Panc1 (cell line): ENCODE data around the gene ARHGEF10L. TPM values are rescaled to one million over a fixed set of nuclear protein-coding genes. Genes with fewer than 3 reads are reported as not detected.
A peak's percentile ranks its signal among the peaks of the same experiment; 100 is the strongest.

Experiments used
- ATAC-seq: fragments of 200-7000 bp; cut with Tn5 transposase; 2 replicates; pipeline ENCODE4 v1.9.1; 2020; ENCODE audit warnings: mild to moderate bottlenecking, moderate library complexity
- BruUV-seq: library from RNA; stranded (reverse); fragments of 400-500 nt; replicated peaks from 2 replicates; lab custom pipeline; 2021; lab: Mats Ljungman, UMichigan
- CTCF ChIA-PET: fragments of 300-600 bp; sonication (Branson Sonifier 250); formaldehyde crosslinking; loops from one replicate; lab custom pipeline; 2022; ENCODE audit warnings: antibody characterized with exemption; lab: Charles Lee
- POLR2A ChIA-PET: fragments of 300-600 bp; sonication (Branson Sonifier 250); formaldehyde crosslinking; loops from one replicate; lab custom pipeline; 2022; ENCODE audit warnings: antibody characterized with exemption; lab: Charles Lee
- DNase-seq: peaks from one replicate; pipeline ENCODE4 v3.0.0-alpha.2; 2010; ENCODE audit warnings: low read depth, low spot score
- H3K27ac ChIP-seq: 2 replicates; pipeline ENCODE4 v1.5.1; 2011; ENCODE audit warnings: mild to moderate bottlenecking, low read length, inconsistent platforms
- H3K27me3 ChIP-seq: fragments of 200-500 bp; sonication (Bioruptor generic); 2 replicates; pipeline ENCODE4 v1.6.0; 2014; ENCODE audit warnings: low read length, inconsistent platforms; ENCODE audit not compliant: control insufficient read depth, insufficient read depth
- H3K36me3 ChIP-seq: fragments of 200-500 bp; sonication (Bioruptor generic); 2 replicates; pipeline ENCODE4 v1.5.1; 2014; ENCODE audit warnings: inconsistent platforms, mild to moderate bottlenecking, low read length, moderate library complexity; ENCODE audit not compliant: control insufficient read depth, insufficient read depth
- H3K4me1 ChIP-seq: 2 replicates; pipeline ENCODE4 v1.5.1; 2011; ENCODE audit warnings: inconsistent platforms, mild to moderate bottlenecking, low read length, moderate library complexity; ENCODE audit not compliant: control insufficient read depth, insufficient read depth
- H3K4me3 ChIP-seq, 2 experiments: 2 replicates each; pipeline ENCODE4 v1.5.1; 2011 to 2012; ENCODE audit warnings: low read depth in 2 of 2, low read length in 2 of 2, mild to moderate bottlenecking in 2 of 2, inconsistent platforms in 1 of 2, moderate library complexity in 1 of 2
- H3K9me3 ChIP-seq: fragments of 200-500 bp; sonication (Bioruptor generic); 2 replicates; pipeline ENCODE4 v1.5.1; 2014; ENCODE audit warnings: low read depth, mild to moderate bottlenecking, inconsistent platforms, low read length, moderate library complexity; ENCODE audit not compliant: control insufficient read depth, insufficient read depth
- CTCF ChIP-seq: fragments of 450-650 bp; IDR thresholded peaks from 2 replicates; pipeline ENCODE4 v1.5.1; 2017; ENCODE audit warnings: mild to moderate bottlenecking
- POLR2AphosphoS5 ChIP-seq: IDR thresholded peaks from 2 replicates; pipeline ENCODE4 v1.6.1; 2012; ENCODE audit warnings: mild to moderate bottlenecking, low read depth, low read length, moderate library complexity
- REST ChIP-seq, 2 experiments: IDR thresholded peaks; 2 replicates each; pipeline ENCODE4 v1.6.1; 2011 to 2012; ENCODE audit warnings: low read depth in 2 of 2, control low read depth in 1 of 2, low read length in 1 of 2, mild to moderate bottlenecking in 1 of 2, moderate library complexity in 1 of 2; ENCODE audit not compliant: insufficient read depth in 1 of 2
- SIN3A ChIP-seq: IDR thresholded peaks from 2 replicates; pipeline ENCODE4 v1.6.1; 2012; ENCODE audit warnings: low read depth, mild to moderate bottlenecking, low read length, moderate library complexity, borderline replicate concordance; ENCODE audit not compliant: insufficient read depth
- TCF7L2 ChIP-seq: IDR thresholded peaks from 2 replicates; pipeline ENCODE4 v1.6.1; 2011; ENCODE audit warnings: mild to moderate bottlenecking, low read depth, low read length, inconsistent platforms
- in situ Hi-C: cut with HindIII; loops from 2 replicates; pipeline ENCODE4 v1.10.0; 2016; ENCODE audit warnings: low sequenced_read_pairs, low pct_unique_long_range_greater_than_20kb
- intact Hi-C: fragments of 100-400 bp; cut with micrococcal nuclease; formaldehyde crosslinking; loops from one replicate; pipeline ENCODE4 v1.10.0; 2022; ENCODE audit not compliant: unreplicated experiment
- total RNA-seq: library from RNA; stranded (reverse); gene quantifications from one replicate; pipeline ENCODE4 v1.2.1, GENCODE V29; 2021; ENCODE audit not compliant: unreplicated experiment

ARHGEF10L gene
- total RNA-seq, 1 experiment from 2014 or later: 5.9 TPM

GRCh38 chr1:17624611-17625233, 85.2 kb downstream of the ARHGEF10L start:
- ATAC-seq: peak; percentile 41; the same call in 1 of the 2 replicates

More at GRCh38 chr1:17624611-17625233, 85.2 kb downstream of the ARHGEF10L start:
- intact Hi-C loops (no loop called here), in situ Hi-C loops (no loop called here)
- Histone ChIP-seq H3K4me3 (no peak overlapping the region), H3K27me3 (no peaks in the 10 kb centered on the region), H3K36me3 (no peaks in the 10 kb centered on the region), H3K4me1 (no peaks in the 10 kb centered on the region), H3K9me3 (no peaks in the 10 kb centered on the region), H3K27ac (no peak overlapping the region)
- BruUV-seq: no TSS peak
- CTCF ChIA-PET: no interaction called here
- DNase-seq: no peak
- POLR2A ChIA-PET: no interaction called here
- TF ChIP-seq POLR2AphosphoS5 (no peak), TCF7L2 (no peak), REST (IDR thresholded peaks at IDR 0.05; ENCODE audit: insufficient read depth in 1 of 2, low read depth in 2 of 2, low read length in 1 of 2) (no peak), CTCF (no peak), SIN3A (no peak)
